Activated B cell treated with CpG ODN at 0.5 μM for 24 hours (primary cell): Measurements from ENCODE around the gene RASSF8. TPM values are rescaled to one million over a fixed set of nuclear protein-coding genes. Genes with fewer than 3 reads are reported as not detected.

Source experiments
- ATAC-seq: fragments of 200-7000 bp; cut with Tn5 transposase; one replicate; pipeline ENCODE4 v1.10.0; 2021; ENCODE audit warnings: low read depth, mild to moderate bottlenecking, moderate library complexity
- CTCF ChIA-PET: fragments of 350-600 bp; sonication (Branson Sonifier 250); formaldehyde crosslinking; loops from one replicate; lab custom pipeline; 2021; ENCODE audit warnings: antibody characterized with exemption; lab: Charles Lee
- POLR2A ChIA-PET: fragments of 350-600 bp; sonication (Branson Sonifier 250); formaldehyde crosslinking; loops from one replicate; lab custom pipeline; 2021; ENCODE audit warnings: antibody characterized with exemption; lab: Charles Lee
- DNase-seq: peaks from one replicate; pipeline ENCODE4 v3.0.0; 2022
- H3K27ac Mint-ChIP-seq: one replicate; pipeline ENCODE4 v1.8.0; 2020; ENCODE audit warnings: mixed read lengths
- H3K27me3 Mint-ChIP-seq: one replicate; pipeline ENCODE4 v1.8.0; 2021; ENCODE audit warnings: mixed read lengths
- H3K36me3 Mint-ChIP-seq: one replicate; pipeline ENCODE4 v1.8.0; 2021; ENCODE audit warnings: low read depth, mixed read lengths
- H3K4me1 Mint-ChIP-seq: one replicate; pipeline ENCODE4 v1.8.0; 2021; ENCODE audit warnings: mixed read lengths
- H3K4me3 Mint-ChIP-seq: one replicate; pipeline ENCODE4 v1.8.0; 2020; ENCODE audit warnings: mild to moderate bottlenecking, mixed read lengths
- H3K9me3 Mint-ChIP-seq: one replicate; pipeline ENCODE4 v1.8.0; 2020; ENCODE audit warnings: mixed read lengths
- intact Hi-C: fragments of 100-400 bp; cut with micrococcal nuclease; formaldehyde crosslinking; loops from one replicate; pipeline ENCODE4 v1.15.1; 2024
- total RNA-seq: library from RNA; stranded (reverse); gene quantifications from 2 replicates; pipeline ENCODE4 v1.2.3, GENCODE V29; 2022
- TF ChIP-seq, protein P1 (sequence below): fragments of 200-600 bp; IDR thresholded peaks from one replicate; pipeline ENCODE4 v1.8.0; 2022; ENCODE audit warnings: antibody characterized with exemption, mild to moderate bottlenecking

RASSF8 gene
- total RNA-seq, 1 donor from 2014 or later = 0.58 TPM

DNA sequence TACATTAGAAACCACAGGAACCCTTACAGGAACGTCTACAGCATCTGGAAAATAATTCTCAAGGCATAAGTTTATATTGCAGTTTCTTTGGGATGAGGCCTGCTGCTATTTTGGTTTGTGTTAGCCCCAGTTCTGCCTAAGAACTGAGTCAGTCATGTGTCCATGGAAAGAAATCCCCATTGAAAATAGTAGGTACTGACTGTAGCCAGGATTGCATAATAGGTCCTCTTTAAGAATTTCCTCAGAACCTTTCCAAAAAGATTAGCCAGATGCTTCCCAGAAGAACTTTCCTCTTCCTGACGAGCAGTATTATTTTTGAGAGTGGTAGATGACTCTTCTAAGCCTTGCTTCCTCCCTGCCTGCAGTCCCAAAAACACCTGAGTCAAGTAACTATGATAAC lies 52.6 kb downstream of the RASSF8 start:
- ChIA-PET POLR2A (no interaction called here), CTCF (no interaction called here)
- intact Hi-C loops = no loop called here
- Mint-ChIP-seq H3K4me3 (no peak overlapping the region), H3K36me3 (no peaks in the 10 kb centered on the region), H3K27ac (no peak overlapping the region), H3K27me3 (peaks cover 2% of the 10 kb centered on the region), H3K9me3 (no peaks in the 10 kb centered on the region), H3K4me1 (no peaks in the 10 kb centered on the region)
- ATAC-seq = no peak
- DNase-seq = no peak
- TF ChIP-seq, protein P1, sequence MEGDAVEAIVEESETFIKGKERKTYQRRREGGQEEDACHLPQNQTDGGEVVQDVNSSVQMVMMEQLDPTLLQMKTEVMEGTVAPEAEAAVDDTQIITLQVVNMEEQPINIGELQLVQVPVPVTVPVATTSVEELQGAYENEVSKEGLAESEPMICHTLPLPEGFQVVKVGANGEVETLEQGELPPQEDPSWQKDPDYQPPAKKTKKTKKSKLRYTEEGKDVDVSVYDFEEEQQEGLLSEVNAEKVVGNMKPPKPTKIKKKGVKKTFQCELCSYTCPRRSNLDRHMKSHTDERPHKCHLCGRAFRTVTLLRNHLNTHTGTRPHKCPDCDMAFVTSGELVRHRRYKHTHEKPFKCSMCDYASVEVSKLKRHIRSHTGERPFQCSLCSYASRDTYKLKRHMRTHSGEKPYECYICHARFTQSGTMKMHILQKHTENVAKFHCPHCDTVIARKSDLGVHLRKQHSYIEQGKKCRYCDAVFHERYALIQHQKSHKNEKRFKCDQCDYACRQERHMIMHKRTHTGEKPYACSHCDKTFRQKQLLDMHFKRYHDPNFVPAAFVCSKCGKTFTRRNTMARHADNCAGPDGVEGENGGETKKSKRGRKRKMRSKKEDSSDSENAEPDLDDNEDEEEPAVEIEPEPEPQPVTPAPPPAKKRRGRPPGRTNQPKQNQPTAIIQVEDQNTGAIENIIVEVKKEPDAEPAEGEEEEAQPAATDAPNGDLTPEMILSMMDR = no peak

GRCh38 chr12:26014085-26014484 lies 55.6 kb downstream of the RASSF8 start:
- ChIA-PET CTCF (interaction anchor here (1.0 kb wide), 1 partner anchor 578 kb away, joined by 3 read pairs; no protein-coding TSS in a partner anchor), POLR2A (no interaction called here)
- intact Hi-C loops = no loop called here

GRCh38 chr12:26016516-26016915 lies 58.0 kb downstream of the RASSF8 start:
- no peaks in the 10 kb centered on the region for H3K9me3 Mint-ChIP-seq
- ATAC-seq (no peak), DNase-seq (no peak)
- peaks cover 11% of the 10 kb centered on the region for H3K27me3 Mint-ChIP-seq
- H3K36me3 Mint-ChIP-seq = no peaks in the 10 kb centered on the region
- no peaks in the 10 kb centered on the region for H3K4me1 Mint-ChIP-seq
- H3K27ac Mint-ChIP-seq = no peak overlapping the region
- ChIA-PET POLR2A (no interaction called here), CTCF (interaction anchor here (1.7 kb wide), 1 partner anchor 578 kb away, joined by 3 read pairs; no protein-coding TSS in a partner anchor)
- TF ChIP-seq, protein P1 = no peak
- intact Hi-C loops = no loop called here
- no peak overlapping the region for H3K4me3 Mint-ChIP-seq

More at GRCh38 chr12:26014085-26014484, 55.6 kb downstream of the RASSF8 start:
- ATAC-seq (no peak), DNase-seq (no peak)
- no peaks in the 10 kb centered on the region for H3K9me3 Mint-ChIP-seq
- H3K36me3 Mint-ChIP-seq = no peaks in the 10 kb centered on the region
- H3K4me3 Mint-ChIP-seq = no peak overlapping the region
- TF ChIP-seq, protein P1 = no peak
- H3K27me3 Mint-ChIP-seq = peaks cover 6% of the 10 kb centered on the region
- no peak overlapping the region for H3K27ac Mint-ChIP-seq
- no peaks in the 10 kb centered on the region for H3K4me1 Mint-ChIP-seq

GRCh38 chr12:26017484-26018211 lies 59.2 kb downstream of the RASSF8 start:
- no peak overlapping the region for H3K4me3 Mint-ChIP-seq
- no peaks in the 10 kb centered on the region for H3K4me1 Mint-ChIP-seq
- no peaks in the 10 kb centered on the region for H3K36me3 Mint-ChIP-seq
- TF ChIP-seq, protein P1 = no peak
- no peak for DNase-seq
- no peak overlapping the region for H3K27ac Mint-ChIP-seq
- no peaks in the 10 kb centered on the region for H3K9me3 Mint-ChIP-seq
- no peak for ATAC-seq
- H3K27me3 Mint-ChIP-seq = peaks cover 17% of the 10 kb centered on the region
- intact Hi-C loops = loop anchor here (1.0 kb wide), 1 partner anchor 581 kb away; no protein-coding TSS in a partner anchor
- ChIA-PET POLR2A (no interaction called here), CTCF (interaction anchor here (0.7 to 1.7 kb wide), 4 partner anchors 314 to 581 kb away, joined by 3 to 9 read pairs (median 3); no protein-coding TSS in a partner anchor)

- ChIA-PET POLR2A (no interaction called here), CTCF (no interaction called here)
- H3K36me3 Mint-ChIP-seq = no peaks in the 10 kb centered on the region
- H3K27me3 Mint-ChIP-seq = peaks cover 17% of the 10 kb centered on the region
- no peak overlapping the region for H3K27ac Mint-ChIP-seq
- ATAC-seq (no peak), DNase-seq (no peak)
- no peak overlapping the region for H3K4me3 Mint-ChIP-seq
- no peaks in the 10 kb centered on the region for H3K9me3 Mint-ChIP-seq
- intact Hi-C loops = no loop called here
- TF ChIP-seq, protein P1 = no peak
- H3K4me1 Mint-ChIP-seq = no peaks in the 10 kb centered on the region
These were observed 60.4 kb downstream of the RASSF8 start for GRCh38 chr12:26018926-26019325.
